NT2/D1 (cell line): Measurements from ENCODE around the gene MTERF4.

Experiments
- YY1 ChIP-seq: IDR thresholded peaks from 2 replicates; pipeline ENCODE4 v1.6.1; 2011; ENCODE audit not compliant: insufficient read length, insufficient read depth
- ZNF274 ChIP-seq: IDR thresholded peaks from 2 replicates; pipeline ENCODE4 v1.6.1; 2011; ENCODE audit warnings: mild to moderate bottlenecking, low read depth, low read length

GRCh38 chr2:241147336-241147735 lies 45.2 kb upstream of the MTERF4 start:
- TF ChIP-seq ZNF274 (no peak), YY1 (no peak)
